Panc1 (cell line): ENCODE results near the gene OR6P1. TPM values are rescaled to one million over a fixed set of nuclear protein-coding genes. Genes with fewer than 3 reads are reported as not detected.

Experiments
- ATAC-seq: fragments of 200-7000 bp; cut with Tn5 transposase; 2 replicates; pipeline ENCODE4 v1.9.1; 2020; ENCODE audit warnings: mild to moderate bottlenecking, moderate library complexity
- BruUV-seq: library from RNA; stranded (reverse); fragments of 400-500 nt; replicated peaks from 2 replicates; lab custom pipeline; 2021; lab: Mats Ljungman, UMichigan
- CTCF ChIA-PET: fragments of 300-600 bp; sonication (Branson Sonifier 250); formaldehyde crosslinking; loops from one replicate; lab custom pipeline; 2022; ENCODE audit warnings: antibody characterized with exemption; lab: Charles Lee
- POLR2A ChIA-PET: fragments of 300-600 bp; sonication (Branson Sonifier 250); formaldehyde crosslinking; loops from one replicate; lab custom pipeline; 2022; ENCODE audit warnings: antibody characterized with exemption; lab: Charles Lee
- DNase-seq: peaks from one replicate; pipeline ENCODE4 v3.0.0-alpha.2; 2010; ENCODE audit warnings: low read depth, low spot score
- H3K27ac ChIP-seq: 2 replicates; pipeline ENCODE4 v1.5.1; 2011; ENCODE audit warnings: mild to moderate bottlenecking, low read length, inconsistent platforms
- H3K27me3 ChIP-seq: fragments of 200-500 bp; sonication (Bioruptor generic); 2 replicates; pipeline ENCODE4 v1.6.0; 2014; ENCODE audit warnings: low read length, inconsistent platforms; ENCODE audit not compliant: control insufficient read depth, insufficient read depth
- H3K36me3 ChIP-seq: fragments of 200-500 bp; sonication (Bioruptor generic); 2 replicates; pipeline ENCODE4 v1.5.1; 2014; ENCODE audit warnings: inconsistent platforms, mild to moderate bottlenecking, low read length, moderate library complexity; ENCODE audit not compliant: control insufficient read depth, insufficient read depth
- H3K4me1 ChIP-seq: 2 replicates; pipeline ENCODE4 v1.5.1; 2011; ENCODE audit warnings: inconsistent platforms, mild to moderate bottlenecking, low read length, moderate library complexity; ENCODE audit not compliant: control insufficient read depth, insufficient read depth
- H3K4me3 ChIP-seq, 2 experiments: 2 replicates each; pipeline ENCODE4 v1.5.1; 2011 to 2012; ENCODE audit warnings: low read depth in 2 of 2, low read length in 2 of 2, mild to moderate bottlenecking in 2 of 2, inconsistent platforms in 1 of 2, moderate library complexity in 1 of 2
- H3K9me3 ChIP-seq: fragments of 200-500 bp; sonication (Bioruptor generic); 2 replicates; pipeline ENCODE4 v1.5.1; 2014; ENCODE audit warnings: low read depth, mild to moderate bottlenecking, inconsistent platforms, low read length, moderate library complexity; ENCODE audit not compliant: control insufficient read depth, insufficient read depth
- POLR2AphosphoS5 ChIP-seq: IDR thresholded peaks from 2 replicates; pipeline ENCODE4 v1.6.1; 2012; ENCODE audit warnings: mild to moderate bottlenecking, low read depth, low read length, moderate library complexity
- SIN3A ChIP-seq: IDR thresholded peaks from 2 replicates; pipeline ENCODE4 v1.6.1; 2012; ENCODE audit warnings: low read depth, mild to moderate bottlenecking, low read length, moderate library complexity, borderline replicate concordance; ENCODE audit not compliant: insufficient read depth
- TCF7L2 ChIP-seq: IDR thresholded peaks from 2 replicates; pipeline ENCODE4 v1.6.1; 2011; ENCODE audit warnings: mild to moderate bottlenecking, low read depth, low read length, inconsistent platforms
- in situ Hi-C: cut with HindIII; loops from 2 replicates; pipeline ENCODE4 v1.10.0; 2016; ENCODE audit warnings: low sequenced_read_pairs, low pct_unique_long_range_greater_than_20kb
- intact Hi-C: fragments of 100-400 bp; cut with micrococcal nuclease; formaldehyde crosslinking; loops from one replicate; pipeline ENCODE4 v1.10.0; 2022; ENCODE audit not compliant: unreplicated experiment
- total RNA-seq: library from RNA; stranded (reverse); gene quantifications from one replicate; pipeline ENCODE4 v1.2.1, GENCODE V29; 2021; ENCODE audit not compliant: unreplicated experiment
- TF ChIP-seq, protein P1 (sequence below): fragments of 450-650 bp; IDR thresholded peaks from 2 replicates; pipeline ENCODE4 v1.5.1; 2017; ENCODE audit warnings: mild to moderate bottlenecking
- TF ChIP-seq, protein P2 (sequence below), 2 experiments: IDR thresholded peaks; 2 replicates each; pipeline ENCODE4 v1.6.1; 2011 to 2012; ENCODE audit warnings: low read depth in 2 of 2, control low read depth in 1 of 2, low read length in 1 of 2, mild to moderate bottlenecking in 1 of 2, moderate library complexity in 1 of 2; ENCODE audit not compliant: insufficient read depth in 1 of 2

OR6P1 gene
- total RNA-seq, 1 experiment from 2014 or later = not detected

DNA sequence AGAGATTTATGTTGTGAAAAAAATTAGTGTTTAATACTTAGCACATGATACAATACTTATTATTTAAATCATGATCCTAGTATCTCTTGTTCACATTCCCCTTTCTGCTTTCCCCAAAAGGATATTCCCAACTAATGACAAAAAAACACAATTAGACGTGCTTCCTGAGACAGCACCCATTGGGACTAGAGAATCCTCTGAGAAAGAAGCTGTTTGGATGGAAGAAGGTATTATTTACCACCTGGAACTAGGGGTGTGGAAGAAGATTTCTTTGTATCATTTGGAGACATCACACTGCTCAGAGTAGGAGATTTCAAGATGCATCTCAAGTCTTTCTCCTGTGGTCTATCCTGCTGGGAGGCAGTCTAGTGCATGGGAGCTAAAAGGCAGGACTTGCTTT is 34.6 kb upstream of the OR6P1 start, which contains the start of gene OR10Z1:
OR10Z1 (plus strand) TSS at position 301 of the 400 bp plus-strand sequence. CDS start 1,171 bp downstream, outside the sequence.
- DNase-seq (no peak), ATAC-seq (no peak)
- no TSS peak for BruUV-seq
- intact Hi-C loops = no loop called here
- in situ Hi-C loops = no loop called here
- TF ChIP-seq, protein P1, sequence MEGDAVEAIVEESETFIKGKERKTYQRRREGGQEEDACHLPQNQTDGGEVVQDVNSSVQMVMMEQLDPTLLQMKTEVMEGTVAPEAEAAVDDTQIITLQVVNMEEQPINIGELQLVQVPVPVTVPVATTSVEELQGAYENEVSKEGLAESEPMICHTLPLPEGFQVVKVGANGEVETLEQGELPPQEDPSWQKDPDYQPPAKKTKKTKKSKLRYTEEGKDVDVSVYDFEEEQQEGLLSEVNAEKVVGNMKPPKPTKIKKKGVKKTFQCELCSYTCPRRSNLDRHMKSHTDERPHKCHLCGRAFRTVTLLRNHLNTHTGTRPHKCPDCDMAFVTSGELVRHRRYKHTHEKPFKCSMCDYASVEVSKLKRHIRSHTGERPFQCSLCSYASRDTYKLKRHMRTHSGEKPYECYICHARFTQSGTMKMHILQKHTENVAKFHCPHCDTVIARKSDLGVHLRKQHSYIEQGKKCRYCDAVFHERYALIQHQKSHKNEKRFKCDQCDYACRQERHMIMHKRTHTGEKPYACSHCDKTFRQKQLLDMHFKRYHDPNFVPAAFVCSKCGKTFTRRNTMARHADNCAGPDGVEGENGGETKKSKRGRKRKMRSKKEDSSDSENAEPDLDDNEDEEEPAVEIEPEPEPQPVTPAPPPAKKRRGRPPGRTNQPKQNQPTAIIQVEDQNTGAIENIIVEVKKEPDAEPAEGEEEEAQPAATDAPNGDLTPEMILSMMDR = no peak
- H3K9me3 ChIP-seq = no peaks in the 10 kb centered on the region
- no peak within 1 kb of the TSS for H3K4me3 ChIP-seq
- H3K4me1 ChIP-seq = no peaks in the 10 kb centered on the region
- no peaks in the 10 kb centered on the region for H3K36me3 ChIP-seq
- POLR2A ChIA-PET = no interaction called here
- CTCF ChIA-PET = no interaction called here
- H3K27me3 ChIP-seq = no peaks in the 10 kb centered on the region
- no peak within 1 kb of the TSS for H3K27ac ChIP-seq

DNA sequence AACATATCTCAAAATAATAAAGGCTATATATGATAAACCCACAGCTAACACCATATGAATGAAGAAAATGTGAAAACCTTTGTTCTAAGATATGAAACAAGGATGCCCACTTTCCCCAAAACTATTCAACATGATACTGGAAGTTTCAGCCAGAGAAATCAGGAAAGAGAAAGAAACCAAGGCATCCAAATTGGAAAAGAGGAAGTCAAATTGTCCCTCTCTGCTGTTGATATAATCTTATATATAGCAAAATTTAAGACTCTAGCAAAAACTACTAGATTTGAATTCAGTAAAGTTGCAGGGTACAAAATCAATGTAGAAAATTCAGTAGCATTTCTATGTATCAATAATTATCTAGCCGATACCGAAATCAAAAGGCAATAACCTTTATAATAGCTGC is 30.4 kb upstream of the OR6P1 start:
- no TSS peak for BruUV-seq
- intact Hi-C loops = no loop called here
- no peaks in the 10 kb centered on the region for H3K9me3 ChIP-seq
- ChIA-PET POLR2A (no interaction called here), CTCF (no interaction called here)
- H3K36me3 ChIP-seq = no peaks in the 10 kb centered on the region
- H3K4me3 ChIP-seq = no peak overlapping the region
- in situ Hi-C loops = no loop called here
- DNase-seq (no peak), ATAC-seq (no peak)
- no peak for TF ChIP-seq SIN3A
- TF ChIP-seq, protein P1 = no peak
- no peak for TF ChIP-seq POLR2AphosphoS5
- no peak for TF ChIP-seq TCF7L2
- TF ChIP-seq, protein P2, sequence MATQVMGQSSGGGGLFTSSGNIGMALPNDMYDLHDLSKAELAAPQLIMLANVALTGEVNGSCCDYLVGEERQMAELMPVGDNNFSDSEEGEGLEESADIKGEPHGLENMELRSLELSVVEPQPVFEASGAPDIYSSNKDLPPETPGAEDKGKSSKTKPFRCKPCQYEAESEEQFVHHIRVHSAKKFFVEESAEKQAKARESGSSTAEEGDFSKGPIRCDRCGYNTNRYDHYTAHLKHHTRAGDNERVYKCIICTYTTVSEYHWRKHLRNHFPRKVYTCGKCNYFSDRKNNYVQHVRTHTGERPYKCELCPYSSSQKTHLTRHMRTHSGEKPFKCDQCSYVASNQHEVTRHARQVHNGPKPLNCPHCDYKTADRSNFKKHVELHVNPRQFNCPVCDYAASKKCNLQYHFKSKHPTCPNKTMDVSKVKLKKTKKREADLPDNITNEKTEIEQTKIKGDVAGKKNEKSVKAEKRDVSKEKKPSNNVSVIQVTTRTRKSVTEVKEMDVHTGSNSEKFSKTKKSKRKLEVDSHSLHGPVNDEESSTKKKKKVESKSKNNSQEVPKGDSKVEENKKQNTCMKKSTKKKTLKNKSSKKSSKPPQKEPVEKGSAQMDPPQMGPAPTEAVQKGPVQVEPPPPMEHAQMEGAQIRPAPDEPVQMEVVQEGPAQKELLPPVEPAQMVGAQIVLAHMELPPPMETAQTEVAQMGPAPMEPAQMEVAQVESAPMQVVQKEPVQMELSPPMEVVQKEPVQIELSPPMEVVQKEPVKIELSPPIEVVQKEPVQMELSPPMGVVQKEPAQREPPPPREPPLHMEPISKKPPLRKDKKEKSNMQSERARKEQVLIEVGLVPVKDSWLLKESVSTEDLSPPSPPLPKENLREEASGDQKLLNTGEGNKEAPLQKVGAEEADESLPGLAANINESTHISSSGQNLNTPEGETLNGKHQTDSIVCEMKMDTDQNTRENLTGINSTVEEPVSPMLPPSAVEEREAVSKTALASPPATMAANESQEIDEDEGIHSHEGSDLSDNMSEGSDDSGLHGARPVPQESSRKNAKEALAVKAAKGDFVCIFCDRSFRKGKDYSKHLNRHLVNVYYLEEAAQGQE (IDR thresholded peaks at IDR 0.05; ENCODE audit: insufficient read depth in 1 of 2, low read depth in 2 of 2, low read length in 1 of 2) = no peak
- H3K4me1 ChIP-seq = no peaks in the 10 kb centered on the region
- no peaks in the 10 kb centered on the region for H3K27me3 ChIP-seq
- H3K27ac ChIP-seq = no peak overlapping the region
